ENCODE measurements around the gene TIMP2.
A peak's percentile ranks its signal among the peaks of the same experiment; 100 is the strongest.
"Not testable (repeated sequence)": the region's sequence is repeated elsewhere in the genome, so short reads cannot be mapped to it uniquely, and the experiment has no call there.

Gene TIMP2

DNA sequence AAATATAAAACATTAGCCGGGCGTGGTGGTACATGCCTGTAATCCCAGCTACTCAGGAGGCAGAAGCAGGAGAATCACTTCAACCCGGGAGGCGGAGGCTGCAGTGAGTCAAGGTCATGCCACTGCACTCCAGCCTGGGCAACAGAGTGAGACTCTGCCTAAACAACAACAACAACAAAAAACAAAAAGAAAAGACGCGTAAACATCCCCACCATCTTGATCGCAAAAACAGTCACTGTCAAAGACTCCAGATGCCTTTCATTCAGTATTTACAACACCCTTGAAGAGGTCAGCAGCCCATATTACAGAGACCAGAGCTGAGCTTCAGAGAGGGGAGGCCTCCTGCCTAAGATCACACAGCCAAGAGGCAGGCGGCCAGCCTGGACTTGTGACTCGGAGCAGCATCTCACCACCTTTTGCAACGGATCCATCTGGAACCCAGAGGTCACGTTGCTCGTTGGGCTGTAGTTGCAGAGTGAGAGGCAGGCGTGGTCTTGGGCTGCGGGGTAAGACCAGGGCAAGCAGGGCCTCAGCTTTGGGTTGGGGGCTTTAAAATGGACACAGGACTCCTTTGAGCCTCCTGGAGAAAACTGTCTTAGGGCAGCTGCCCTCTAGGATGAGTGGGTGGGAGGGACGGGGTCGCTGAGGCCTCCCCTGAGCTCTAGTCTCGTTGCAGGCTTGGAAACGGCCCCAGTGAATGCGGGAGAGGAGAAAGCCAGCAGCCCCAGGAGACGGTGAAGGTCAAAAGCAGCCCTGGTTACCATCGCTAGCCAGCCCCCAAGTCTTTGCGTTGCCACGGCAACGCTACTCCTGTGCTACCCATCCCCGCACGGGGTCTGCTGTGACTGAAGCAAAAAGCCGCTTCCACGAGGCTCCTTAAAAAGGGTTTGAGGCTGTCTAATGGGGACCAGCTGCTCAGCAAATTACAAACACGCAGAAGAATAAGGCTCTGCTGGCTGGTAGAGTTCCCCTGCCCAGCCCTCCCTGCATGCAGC is 28.5 kb upstream of the TIMP2 start:
- no peak for DNase-seq

DNA sequence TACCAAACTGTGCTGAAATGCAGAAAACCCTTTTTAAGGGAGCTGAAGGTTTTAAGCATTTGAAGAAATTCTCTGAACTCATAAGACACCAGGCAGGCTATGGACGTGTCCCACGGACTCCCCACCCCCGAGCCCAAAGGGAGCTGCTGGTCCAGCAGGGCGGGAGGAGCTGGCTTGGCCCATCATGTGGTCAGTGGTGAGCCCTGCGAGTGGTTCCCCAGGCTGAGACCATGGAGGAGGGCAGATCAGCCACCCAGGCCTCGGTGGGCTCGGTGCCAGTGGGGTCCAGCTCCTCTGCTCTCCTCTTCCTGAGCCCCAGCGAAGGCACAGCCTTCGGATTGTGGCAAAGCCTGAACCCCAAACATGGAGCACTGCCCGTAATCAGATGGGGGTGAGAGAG is 27.5 kb upstream of the TIMP2 start:
- no peak for DNase-seq

- DNase-seq, result no peak
Observed at GRCh38 chr17:78951967-78952551, 26.9 kb upstream of the TIMP2 start.

GRCh38 chr17:78950870-78951269 is 25.7 kb upstream of the TIMP2 start:
- DNase-seq, result no peak

DNA sequence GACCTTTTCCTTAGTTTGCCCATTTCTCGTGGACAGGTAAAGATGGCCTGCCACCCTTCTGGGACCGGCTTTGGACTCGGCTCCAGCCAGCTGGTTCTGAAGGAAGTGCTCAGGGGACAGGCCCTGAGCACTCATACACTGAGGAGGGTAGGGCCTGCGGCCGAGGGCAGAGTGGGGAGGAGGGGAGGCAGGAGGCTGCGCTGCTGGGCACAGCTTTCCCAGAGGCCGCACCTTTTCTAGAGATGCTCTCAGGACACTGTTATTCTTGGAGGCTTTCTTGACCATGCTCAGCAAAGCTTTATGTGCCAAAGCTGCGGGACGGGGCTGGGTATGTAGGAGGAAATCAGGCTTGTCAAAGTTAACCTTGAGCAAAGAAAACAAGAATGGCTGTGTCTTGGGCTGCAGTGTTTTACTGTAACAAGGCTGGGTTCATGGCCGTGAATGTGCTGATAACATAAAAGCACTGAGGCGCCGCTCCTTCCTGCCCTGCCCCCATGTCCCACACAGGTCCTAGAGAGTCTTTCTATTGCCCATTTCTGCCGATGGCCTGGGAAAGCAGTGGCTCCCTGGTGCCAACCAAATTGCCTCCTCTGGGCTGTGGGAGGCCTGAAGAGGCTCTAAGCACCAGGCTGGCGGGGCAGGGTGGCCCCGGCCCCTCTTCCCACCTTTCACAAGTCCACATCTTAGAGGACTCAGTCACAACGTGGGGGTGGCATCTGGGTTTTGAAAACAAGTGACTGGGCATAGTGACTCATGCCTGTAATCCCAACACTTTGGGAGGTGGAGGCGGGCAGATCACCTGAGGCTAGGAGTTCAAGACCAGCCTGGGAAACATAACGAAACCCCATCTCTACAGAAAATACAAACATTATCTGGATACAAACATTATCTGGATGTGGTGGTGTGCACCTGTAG is 22.3 kb upstream of the TIMP2 start:
- DNase-seq, result no peak

DNA sequence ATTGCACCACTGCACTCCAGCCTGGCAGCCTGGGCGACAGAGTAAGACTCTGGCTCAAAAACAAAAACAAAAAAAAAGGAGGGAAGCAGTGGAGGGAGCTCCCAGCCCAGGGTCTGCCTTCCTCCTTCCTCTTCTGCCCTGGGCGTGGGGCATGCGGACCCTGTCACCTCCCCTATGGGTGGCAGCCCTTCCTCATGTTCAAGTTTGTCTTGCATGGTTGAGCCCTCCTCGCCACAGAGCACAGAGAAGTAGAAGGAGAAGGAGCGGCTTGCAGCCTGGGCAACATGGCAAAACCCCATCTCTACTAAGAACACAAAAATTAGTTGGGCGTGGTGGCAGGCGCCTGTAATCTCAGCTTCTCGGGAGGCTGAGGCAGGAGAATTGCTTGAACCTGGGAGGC is 21.4 kb upstream of the TIMP2 start:
- no peak for DNase-seq

- DNase-seq, result no peak
Observed at GRCh38 chr17:78946131-78946530, 20.9 kb upstream of the TIMP2 start.

- not testable (repeated sequence) for DNase-seq
Observed at GRCh38 chr17:78945455-78945854, 20.3 kb upstream of the TIMP2 start.

- DNase-seq, result no peak
Observed at GRCh38 chr17:78944956-78945355, 19.8 kb upstream of the TIMP2 start.

DNA sequence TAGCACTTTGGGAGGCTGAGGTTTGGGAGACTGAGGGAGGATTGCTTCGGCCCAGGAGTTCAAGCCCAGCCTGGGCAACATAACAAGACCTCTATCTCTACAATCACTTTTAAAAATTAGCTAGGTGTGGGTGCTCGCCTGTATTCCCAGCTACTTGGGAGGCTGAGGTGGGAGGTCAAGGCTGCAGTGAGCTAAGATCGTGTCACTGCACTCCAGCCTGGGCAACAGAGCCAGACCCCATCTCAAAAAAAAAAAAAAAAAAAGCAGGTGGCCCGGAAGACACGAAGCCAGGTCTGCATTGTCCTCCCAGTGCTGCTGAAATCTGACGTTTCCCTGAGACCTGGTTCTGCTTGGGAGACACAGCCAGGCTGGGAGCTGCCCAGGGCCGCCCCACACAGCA is 18.8 kb upstream of the TIMP2 start:
- no peak for DNase-seq

GRCh38 chr17:78940708-78941107 is 15.5 kb upstream of the TIMP2 start:
- DNase-seq, result no peak

DNA sequence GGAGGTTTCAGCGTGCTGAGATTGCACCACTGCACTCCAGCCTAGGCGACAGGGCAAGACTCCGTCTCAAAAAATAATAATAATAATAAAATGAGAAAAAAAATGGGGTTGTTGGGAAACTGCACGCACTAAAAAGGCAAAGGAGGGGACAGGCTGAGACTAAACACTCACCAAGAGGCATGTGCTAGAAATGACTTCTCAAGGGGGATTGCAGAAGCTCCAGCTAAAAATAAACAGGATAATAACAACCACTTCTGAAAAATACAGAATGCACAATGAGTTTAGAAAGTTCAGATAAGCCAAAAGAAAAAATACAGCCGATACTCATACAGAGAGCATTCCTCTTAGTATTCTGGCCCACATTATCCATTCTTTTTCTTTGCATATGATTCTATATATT is 15.1 kb upstream of the TIMP2 start:
- DNase-seq, result no peak

DNA sequence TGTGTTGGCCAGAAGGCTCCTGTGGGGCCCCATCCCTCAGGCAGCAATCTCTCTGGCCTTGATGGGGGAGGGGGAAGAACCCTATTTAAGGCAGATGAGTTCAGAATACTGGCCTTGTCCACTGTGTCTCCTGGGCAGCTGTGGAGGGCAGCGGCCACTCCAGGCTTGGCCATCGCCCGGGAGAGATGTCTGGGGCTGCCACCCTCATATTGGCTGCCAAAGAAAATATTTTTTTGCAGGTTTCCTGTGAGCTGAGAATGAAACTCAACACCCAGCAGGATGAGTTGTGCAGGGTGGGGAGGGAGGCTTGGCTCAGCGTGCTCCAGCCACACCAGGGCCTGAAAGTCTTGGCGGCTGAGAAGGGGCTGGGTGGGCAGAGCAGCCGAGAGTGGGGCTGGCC is 14.4 kb upstream of the TIMP2 start:
- DNase-seq, result no peak

GRCh38 chr17:78937561-78937960 is 12.4 kb upstream of the TIMP2 start:
- no peak for DNase-seq

- DNase-seq, result no peak
Observed at GRCh38 chr17:78935419-78936323, 10.5 kb upstream of the TIMP2 start.

DNA sequence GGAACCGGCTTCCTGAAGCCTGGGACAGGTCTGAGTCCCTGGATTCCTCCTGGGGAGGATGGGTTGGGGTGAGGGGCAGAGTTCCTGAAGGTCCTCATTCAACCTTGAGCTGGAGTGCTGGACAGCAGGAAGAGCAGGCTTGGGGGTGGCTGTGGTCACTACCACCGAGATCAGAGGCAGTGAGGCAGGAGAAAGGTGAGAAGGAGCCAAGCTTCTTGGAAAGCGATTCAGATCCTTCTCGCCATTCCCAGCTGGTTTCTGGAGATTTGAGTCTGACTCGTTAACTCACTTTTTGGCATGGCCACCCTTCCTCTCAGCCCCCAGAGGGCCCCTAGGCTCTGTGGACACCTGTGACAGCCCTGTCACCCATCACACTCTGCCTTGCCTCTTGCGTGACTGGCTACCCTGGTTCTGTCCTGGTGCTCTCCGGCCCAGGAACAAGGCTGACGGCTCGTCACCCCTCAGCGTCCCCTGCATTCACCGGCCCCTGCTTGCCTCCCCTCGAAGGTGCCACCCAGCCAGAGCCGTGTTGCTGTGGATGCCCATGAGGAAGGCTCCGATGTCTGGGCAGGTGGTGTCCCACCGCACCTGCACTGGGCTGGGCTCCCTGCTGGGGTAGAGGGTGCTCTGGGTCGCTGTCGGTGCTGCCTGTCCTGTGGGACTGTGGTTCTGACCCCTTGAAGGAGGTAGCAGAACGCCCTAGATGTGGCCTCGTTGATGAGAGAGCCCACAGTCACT is 9.7 kb upstream of the TIMP2 start:
- DNase-seq, result no peak

GRCh38 chr17:78933959-78934568 is 8.9 kb upstream of the TIMP2 start:
- DNase-seq, result no peak

DNA sequence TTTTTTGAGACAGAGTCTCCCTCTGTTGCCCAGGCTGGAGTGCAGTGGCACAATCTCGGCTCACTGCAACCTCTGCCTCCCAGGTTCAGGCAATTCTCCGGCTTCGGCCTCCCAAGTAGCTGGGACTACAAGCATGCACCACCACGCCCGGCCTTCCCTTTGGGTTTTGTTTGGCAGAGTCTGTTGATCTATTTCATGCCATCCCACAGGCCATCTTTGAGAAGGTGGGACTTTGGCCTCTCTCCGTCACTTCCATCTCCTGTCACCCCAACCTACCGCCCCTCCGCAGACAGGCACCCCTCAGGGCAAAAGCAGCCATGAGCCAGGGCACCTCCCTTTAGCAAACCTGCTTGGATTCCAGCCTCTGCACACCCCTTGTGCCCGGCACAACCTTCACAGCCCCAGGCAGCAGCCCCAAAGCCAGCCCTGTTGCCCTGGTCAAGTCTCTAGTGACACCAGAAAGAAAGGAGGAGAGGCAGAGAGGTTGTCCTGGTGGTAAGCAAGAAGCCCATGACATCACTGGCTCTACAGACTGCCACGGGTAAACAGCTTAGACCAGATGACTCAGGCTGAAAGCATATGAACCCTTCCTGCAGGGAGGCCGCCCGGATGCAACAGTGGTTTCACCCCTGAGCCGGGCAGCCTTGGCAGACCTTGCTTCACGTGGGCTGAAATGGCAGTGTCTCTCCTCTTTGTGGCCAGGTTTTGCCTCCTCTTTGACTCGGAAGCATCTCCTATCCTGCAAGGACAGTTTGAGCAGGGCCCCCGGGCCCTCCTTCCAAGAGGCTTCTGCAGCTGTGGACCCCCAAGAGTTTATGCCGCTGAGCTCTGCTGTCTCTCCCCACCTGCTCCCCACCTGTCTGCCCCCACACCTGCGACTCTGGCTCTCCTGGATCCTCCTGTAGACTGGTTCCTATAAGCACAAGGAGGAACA is 8.1 kb upstream of the TIMP2 start:
- peak; percentile 15 for DNase-seq

DNA sequence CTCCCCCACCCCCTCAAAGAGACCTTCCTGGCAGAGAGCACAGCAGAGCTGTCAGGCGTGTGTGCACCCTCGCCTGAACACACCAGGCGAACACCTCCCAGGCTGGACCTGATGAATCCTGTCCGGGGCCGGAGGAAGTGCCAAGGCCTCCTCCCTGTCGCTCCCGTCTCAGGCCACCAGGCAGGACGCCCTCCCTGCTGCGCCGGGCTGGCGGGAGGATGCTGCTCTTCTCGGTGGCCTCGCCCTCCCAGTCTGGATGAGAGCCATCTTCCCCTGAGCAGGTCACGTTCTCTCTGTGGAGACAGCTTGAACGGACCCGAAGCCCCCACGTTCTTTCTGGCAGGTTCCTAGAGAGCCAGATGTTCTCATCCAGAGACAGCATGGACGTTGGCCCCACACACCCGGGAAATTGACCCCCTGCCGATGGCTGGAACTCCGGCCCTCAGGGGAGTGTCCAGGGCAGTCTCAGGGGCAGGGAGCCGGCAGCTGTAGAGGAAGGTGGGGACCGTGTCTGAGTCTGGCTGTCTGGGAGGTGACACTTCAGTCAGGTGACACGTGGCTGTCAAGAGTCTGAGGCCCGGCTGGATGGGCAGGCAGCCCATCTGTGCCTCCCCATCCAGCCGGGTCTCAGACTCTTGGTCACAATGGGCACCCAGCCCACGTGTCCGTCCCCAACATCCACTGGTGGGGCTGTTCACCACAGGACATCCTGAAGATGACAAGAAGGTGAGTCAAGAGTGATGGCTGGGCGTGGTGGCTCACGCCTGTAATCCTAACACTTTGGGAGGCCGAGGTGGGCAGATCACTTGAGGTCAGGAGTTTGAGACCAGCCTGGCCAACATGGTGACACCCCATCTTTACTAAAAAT is 5.0 kb upstream of the TIMP2 start:
- no peak for DNase-seq

All from KG1 (cell line).